ENCODE results near the gene PRKCE. TPM values are rescaled to one million over a fixed set of nuclear protein-coding genes. Genes with fewer than 3 reads are reported as not detected.

The PRKCE gene
- total RNA-seq, 2 experiments from 2014 or later, result 13.1 to 15.4 TPM

DNA sequence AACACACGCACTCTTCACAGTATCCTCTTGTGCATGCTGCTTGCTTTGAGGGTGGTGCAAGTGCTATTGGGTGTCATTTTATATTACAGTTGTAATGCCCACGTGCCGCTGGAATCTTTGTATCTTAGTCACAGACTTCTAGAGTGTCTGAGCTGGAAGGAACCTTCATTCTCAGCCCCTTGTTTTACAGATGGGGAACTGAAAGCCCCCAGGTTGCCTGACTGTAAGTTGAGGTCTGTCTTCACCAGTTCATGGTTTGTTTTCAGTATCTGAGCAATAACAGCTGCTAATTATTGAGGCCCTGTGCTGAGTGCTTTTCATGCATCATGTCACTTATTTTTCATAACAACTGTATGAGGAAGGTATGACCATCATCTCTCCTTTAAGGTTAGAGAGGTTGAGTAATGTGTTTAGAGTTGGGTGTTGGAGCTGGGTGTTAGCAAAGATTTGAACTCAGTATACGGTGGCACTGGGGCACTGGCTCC lies 77.0 kb downstream of the PRKCE start:
- Mint-ChIP-seq H3K4me3 (no peak overlapping the region), H3K27me3 (no peaks in the 10 kb centered on the region), H3K27ac (no peak overlapping the region), H3K4me1 (peaks cover 12% of the 10 kb centered on the region), H3K9me3 (no peaks in the 10 kb centered on the region), H3K36me3 (ENCODE audit: low read depth) (no peaks in the 10 kb centered on the region)
- POLR2A ChIA-PET, result no interaction called here
- no peak for DNase-seq
- CTCF ChIA-PET, result interaction anchor here (0.9 kb wide), 1 partner anchor 47 kb away, joined by 3 read pairs; no protein-coding TSS in a partner anchor

DNA sequence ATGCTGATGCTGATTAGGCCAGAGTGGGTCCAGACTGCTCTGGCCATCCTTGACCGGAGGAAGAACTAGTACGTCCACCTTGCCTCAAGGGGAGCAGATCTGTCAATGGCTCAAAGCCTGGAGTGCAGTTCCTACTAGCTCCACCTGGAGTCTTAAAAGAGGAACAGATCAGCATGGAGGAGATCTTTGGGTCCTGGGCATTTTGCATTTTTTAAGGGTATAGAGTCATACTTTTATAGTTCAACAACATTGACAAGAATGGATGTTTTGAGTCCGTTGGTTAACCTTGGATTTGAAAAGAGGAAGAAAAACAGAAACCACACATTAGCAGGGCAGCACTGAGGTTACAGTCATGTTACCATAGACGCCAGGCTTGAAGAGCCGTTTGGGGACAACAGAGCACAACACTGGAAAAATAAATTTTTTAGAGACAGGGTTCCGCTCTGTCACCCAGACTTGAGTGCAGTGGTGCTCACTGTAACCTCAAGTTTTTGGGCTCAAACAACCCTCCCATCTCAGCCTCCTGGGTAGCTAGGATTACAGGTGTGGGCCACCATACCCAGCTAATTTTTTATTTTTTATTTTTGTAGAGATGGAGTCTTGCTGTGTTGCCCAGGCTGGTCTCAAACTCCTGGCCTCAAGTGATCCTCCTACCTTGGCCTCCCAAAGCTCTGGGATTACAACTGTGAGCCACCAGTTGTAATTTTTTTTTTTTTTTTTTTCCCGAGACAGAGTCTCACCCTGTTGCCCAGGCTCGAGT lies 78.5 kb downstream of the PRKCE start:
- H3K4me1 Mint-ChIP-seq, result peaks cover 2% of the 10 kb centered on the region
- H3K4me3 Mint-ChIP-seq, result no peak overlapping the region
- ChIA-PET POLR2A (no interaction called here), CTCF (interaction anchor here (1.0 kb wide), 1 partner anchor 9 kb away, joined by 3 read pairs; no protein-coding TSS in a partner anchor)
- no peak for DNase-seq
- H3K9me3 Mint-ChIP-seq, result no peaks in the 10 kb centered on the region
- no peaks in the 10 kb centered on the region for H3K36me3 Mint-ChIP-seq (ENCODE audit: low read depth)
- H3K27me3 Mint-ChIP-seq, result no peaks in the 10 kb centered on the region
- H3K27ac Mint-ChIP-seq, result no peak overlapping the region

DNA sequence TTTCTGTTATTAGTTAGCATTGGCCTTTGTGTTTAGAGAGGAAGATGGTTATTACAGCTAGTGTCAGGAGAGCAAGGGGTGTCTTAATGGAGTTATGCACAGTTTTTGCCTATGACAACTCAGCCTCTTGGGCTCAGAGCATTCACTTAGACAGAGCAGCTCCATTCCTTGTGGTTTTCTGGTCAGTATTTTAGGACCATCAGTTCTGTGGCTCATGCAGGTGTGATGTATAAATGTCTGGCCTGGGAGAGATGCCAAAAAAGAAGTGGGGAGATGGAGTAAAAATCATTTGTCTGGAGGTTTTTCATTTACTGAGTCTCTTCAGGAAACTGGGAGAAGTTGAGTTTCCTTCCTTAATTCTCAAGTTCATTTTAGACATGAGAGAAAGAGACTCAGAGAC lies 79.7 kb downstream of the PRKCE start:
- Mint-ChIP-seq H3K4me1 (no peaks in the 10 kb centered on the region), H3K27me3 (no peaks in the 10 kb centered on the region), H3K9me3 (no peaks in the 10 kb centered on the region), H3K4me3 (no peak overlapping the region), H3K27ac (no peak overlapping the region), H3K36me3 (ENCODE audit: low read depth) (no peaks in the 10 kb centered on the region)
- CTCF ChIA-PET, result no interaction called here
- POLR2A ChIA-PET, result no interaction called here
- no peak for DNase-seq

DNA sequence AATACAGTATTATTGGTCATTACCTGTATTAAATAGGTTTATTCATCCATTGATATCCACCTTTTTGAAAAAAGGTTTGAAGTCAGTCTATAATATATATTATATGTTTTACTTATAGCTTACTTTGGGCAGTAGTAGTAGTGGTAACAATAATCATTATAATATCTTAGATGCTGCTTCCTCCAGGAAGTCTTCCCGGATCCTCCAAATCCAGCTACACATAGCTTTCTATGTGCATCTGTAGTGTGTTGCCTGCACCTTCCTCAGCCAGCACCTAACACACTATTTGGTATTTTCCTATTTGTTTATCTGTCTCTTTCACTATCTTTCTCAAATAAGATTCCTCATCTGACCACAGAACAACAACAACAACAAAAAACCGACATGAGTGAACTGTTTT lies 81.0 kb downstream of the PRKCE start:
- Mint-ChIP-seq H3K27ac (no peak overlapping the region), H3K4me3 (no peak overlapping the region), H3K4me1 (no peaks in the 10 kb centered on the region), H3K9me3 (no peaks in the 10 kb centered on the region), H3K36me3 (ENCODE audit: low read depth) (no peaks in the 10 kb centered on the region), H3K27me3 (no peaks in the 10 kb centered on the region)
- ChIA-PET POLR2A (no interaction called here), CTCF (interaction anchor here (1.9 kb wide), 1 partner anchor 90 kb away, joined by 6 read pairs; no protein-coding TSS in a partner anchor)
- DNase-seq, result no peak

DNA sequence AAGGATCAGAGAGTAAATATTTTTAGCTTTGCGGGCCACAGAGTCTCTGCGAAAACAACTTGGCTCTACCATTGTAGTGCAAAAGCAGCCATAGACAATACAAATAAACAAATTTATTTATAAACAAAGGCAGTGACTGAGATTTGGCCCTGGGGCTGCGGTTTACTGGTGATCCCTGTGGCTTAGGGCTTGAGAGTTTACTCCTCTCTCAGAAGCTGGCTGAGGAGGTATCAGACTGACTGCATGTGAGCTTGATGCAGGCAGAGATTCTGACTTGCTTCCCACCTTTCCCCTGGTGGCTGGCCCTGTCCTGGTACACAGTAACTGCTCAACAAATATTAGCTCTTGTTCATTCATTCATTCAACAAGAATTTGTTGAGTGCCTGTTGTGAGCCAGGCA lies 81.5 kb downstream of the PRKCE start:
- ChIA-PET POLR2A (no interaction called here), CTCF (interaction anchor here (0.6 to 1.9 kb wide), 2 partner anchors 90 to 1431 kb away, joined by 4 to 6 read pairs; no protein-coding TSS in a partner anchor)
- Mint-ChIP-seq H3K9me3 (no peaks in the 10 kb centered on the region), H3K36me3 (ENCODE audit: low read depth) (no peaks in the 10 kb centered on the region), H3K27ac (no peak overlapping the region), H3K27me3 (no peaks in the 10 kb centered on the region), H3K4me1 (no peaks in the 10 kb centered on the region), H3K4me3 (no peak overlapping the region)
- DNase-seq, result no peak

DNA sequence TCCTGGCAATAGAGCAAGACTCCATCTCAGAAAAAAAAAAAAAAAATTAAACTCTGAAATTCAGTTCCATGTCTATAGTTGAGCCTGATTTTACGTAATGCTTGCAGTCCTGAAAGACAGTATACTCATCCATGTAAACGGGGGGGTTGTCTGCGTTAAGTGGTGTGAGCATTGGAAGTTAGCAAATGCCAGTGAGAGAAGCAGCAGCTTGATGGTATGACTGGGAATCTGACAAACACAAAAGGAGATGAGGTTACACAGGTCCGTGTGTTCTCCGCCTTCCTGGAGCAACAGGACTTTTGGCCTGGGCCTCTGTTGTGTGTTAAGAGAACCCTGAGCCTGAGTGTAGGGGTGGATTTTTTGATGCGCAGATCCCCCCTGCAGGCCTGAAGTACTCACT lies 82.9 kb downstream of the PRKCE start:
- Mint-ChIP-seq H3K4me1 (no peaks in the 10 kb centered on the region), H3K4me3 (no peak overlapping the region), H3K27me3 (no peaks in the 10 kb centered on the region), H3K27ac (no peak overlapping the region), H3K9me3 (no peaks in the 10 kb centered on the region), H3K36me3 (ENCODE audit: low read depth) (no peaks in the 10 kb centered on the region)
- POLR2A ChIA-PET, result no interaction called here
- CTCF ChIA-PET, result interaction anchor here (0.6 kb wide), 2 partner anchors 44 to 129 kb away, joined by 5 read pairs; no protein-coding TSS in a partner anchor
- DNase-seq, result no peak

DNA sequence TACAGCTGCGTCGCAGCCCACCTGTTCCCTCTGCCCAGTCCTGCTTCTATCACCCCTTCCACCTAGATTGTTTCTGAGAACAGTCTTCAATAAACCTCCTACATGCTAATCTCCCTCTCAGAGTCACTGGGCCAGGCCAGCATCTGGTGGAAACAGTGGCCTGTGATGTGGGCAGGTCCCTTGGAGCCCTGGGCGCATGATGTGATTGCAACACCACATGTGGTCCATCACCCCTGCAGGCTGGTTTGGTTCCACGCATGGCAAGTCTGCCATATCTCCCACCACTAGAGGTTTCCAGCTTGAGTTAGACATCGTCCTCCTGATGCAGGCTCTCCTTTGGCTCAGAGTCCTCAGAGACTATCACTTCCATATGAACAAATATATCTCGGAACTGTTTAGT lies 83.5 kb downstream of the PRKCE start:
- H3K4me1 Mint-ChIP-seq, result no peaks in the 10 kb centered on the region
- H3K4me3 Mint-ChIP-seq, result no peak overlapping the region
- no peak overlapping the region for H3K27ac Mint-ChIP-seq
- no peaks in the 10 kb centered on the region for H3K27me3 Mint-ChIP-seq
- ChIA-PET POLR2A (no interaction called here), CTCF (no interaction called here)
- no peaks in the 10 kb centered on the region for H3K9me3 Mint-ChIP-seq
- no peaks in the 10 kb centered on the region for H3K36me3 Mint-ChIP-seq (ENCODE audit: low read depth)
- DNase-seq, result no peak

DNA sequence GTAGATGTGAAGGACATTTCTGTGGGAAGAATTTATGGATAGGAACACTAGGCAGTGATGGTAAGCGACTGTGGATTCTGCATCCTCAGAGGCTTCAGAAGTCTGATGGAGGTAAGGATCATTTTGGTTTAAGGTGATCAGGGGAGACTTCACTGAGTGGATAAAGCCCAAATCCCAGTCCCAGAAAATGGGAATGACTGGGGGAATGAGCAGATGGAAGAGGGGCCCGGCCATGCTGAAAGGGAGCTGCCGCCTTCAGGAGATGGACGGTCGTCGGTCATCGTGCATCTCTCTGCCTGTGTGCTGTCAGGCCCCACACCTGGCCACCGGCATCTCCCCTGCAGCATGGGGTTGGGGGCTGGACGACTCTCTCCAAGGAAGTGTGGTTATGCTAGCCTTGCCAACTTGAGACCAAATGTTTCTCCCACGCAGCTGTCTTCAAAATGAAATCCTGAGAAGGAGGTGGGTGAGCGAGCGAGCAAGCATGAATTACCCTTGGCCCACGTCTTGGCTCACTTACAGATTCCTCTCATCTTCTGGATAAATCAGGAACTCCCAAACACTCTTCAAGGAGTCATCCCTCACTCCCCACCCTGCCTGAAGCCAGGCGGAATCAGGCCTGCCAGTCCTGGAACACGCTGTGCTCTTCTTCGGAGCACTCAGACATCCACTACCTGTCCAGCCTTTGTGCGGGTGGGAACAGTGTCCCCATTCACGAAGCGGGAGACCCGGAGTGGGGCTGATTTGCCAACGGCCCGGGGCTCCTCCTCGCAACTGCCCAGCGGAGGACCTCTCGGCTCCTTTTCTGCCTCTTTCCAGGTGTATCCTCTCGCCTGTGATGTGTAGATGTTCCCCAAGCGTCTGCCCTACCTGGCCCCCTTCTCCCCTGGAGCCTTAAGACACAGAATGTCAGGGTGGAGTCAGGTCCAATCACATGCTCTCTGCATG lies 85.6 kb downstream of the PRKCE start:
- POLR2A ChIA-PET, result no interaction called here
- Mint-ChIP-seq H3K4me1 (no peaks in the 10 kb centered on the region), H3K27me3 (no peaks in the 10 kb centered on the region), H3K9me3 (no peaks in the 10 kb centered on the region), H3K36me3 (ENCODE audit: low read depth) (no peaks in the 10 kb centered on the region), H3K27ac (no peak overlapping the region), H3K4me3 (no peak overlapping the region)
- CTCF ChIA-PET, result no interaction called here
- DNase-seq, result no peak

DNA sequence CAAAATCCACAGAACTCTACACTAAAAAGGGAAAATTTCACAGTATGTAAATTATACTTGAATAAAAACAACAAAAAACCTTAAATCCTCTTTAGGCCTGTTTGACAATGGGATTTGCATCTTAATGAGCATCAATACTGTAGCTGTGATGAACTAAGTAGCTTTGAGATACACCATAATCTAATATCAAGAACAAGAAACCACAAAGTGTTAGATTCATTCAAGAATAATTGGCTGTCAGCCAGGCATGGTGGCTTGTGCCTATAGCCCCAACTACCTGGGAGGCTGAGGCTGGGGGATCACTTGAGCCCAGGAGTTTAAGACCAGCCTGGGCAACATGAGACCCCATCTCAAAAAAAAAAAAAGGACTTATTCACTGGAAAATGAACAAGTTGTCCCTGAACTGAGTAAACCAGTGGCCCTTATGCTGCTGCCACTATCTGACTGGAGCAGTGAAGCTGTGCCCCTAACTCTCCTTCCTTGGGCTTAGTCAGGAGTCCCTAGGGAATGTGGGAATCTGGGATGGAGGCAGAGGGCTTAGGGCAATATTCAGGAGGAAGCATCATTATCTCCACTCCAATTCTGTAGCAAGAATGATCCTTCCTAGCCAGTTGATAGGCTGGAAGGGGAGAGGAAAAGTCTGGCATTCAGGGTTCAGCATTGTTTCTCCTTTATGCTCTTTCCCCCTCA lies 88.5 kb downstream of the PRKCE start:
- no peak overlapping the region for H3K4me3 Mint-ChIP-seq
- POLR2A ChIA-PET, result no interaction called here
- H3K4me1 Mint-ChIP-seq, result no peaks in the 10 kb centered on the region
- H3K36me3 Mint-ChIP-seq (ENCODE audit: low read depth), result no peaks in the 10 kb centered on the region
- H3K27ac Mint-ChIP-seq, result no peak overlapping the region
- no peaks in the 10 kb centered on the region for H3K27me3 Mint-ChIP-seq
- CTCF ChIA-PET, result interaction anchor here (1.2 kb wide), 1 partner anchor 34 kb away, joined by 3 read pairs; no protein-coding TSS in a partner anchor
- no peaks in the 10 kb centered on the region for H3K9me3 Mint-ChIP-seq
- DNase-seq, result no peak

DNA sequence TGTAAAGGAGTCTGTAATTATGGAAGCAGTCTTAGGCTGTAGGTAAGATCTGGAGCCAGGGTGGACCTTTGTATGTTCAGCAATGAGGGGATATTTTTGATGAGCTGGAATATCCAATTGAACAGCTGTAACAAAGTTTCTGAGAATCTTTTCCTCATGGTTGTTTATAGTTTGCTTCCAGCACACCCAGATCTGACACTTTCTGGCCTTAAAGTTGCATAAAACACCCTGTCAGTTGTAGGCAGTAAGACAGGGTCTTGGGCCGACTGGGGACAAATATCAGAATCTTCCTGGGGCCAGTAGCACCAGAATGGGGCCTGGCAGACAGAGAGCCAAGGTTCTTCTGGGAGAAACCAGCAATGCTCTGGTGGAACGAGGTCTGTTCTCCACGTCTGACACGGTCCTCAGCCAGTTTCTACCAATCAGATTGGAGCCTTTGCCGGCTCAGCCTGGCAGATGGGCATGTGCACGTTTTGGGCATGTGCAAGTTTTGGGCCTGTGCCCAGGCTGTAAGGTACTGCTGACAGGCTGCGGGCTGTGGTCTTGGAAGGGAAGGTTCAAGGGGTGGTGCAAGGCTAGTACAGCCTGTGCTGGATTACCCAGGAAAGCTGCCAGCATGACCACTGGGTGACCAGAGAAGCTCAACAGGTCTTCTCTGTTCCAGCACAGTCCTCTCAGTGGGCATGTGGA lies 89.8 kb downstream of the PRKCE start:
- no peaks in the 10 kb centered on the region for H3K27me3 Mint-ChIP-seq
- no peak overlapping the region for H3K27ac Mint-ChIP-seq
- H3K36me3 Mint-ChIP-seq (ENCODE audit: low read depth), result no peaks in the 10 kb centered on the region
- no peaks in the 10 kb centered on the region for H3K9me3 Mint-ChIP-seq
- no peak for DNase-seq
- no peaks in the 10 kb centered on the region for H3K4me1 Mint-ChIP-seq
- H3K4me3 Mint-ChIP-seq, result no peak overlapping the region
- CTCF ChIA-PET, result interaction anchor here (0.7 kb wide), 1 partner anchor 177 kb away, joined by 6 read pairs; no protein-coding TSS in a partner anchor
- POLR2A ChIA-PET, result no interaction called here

DNA sequence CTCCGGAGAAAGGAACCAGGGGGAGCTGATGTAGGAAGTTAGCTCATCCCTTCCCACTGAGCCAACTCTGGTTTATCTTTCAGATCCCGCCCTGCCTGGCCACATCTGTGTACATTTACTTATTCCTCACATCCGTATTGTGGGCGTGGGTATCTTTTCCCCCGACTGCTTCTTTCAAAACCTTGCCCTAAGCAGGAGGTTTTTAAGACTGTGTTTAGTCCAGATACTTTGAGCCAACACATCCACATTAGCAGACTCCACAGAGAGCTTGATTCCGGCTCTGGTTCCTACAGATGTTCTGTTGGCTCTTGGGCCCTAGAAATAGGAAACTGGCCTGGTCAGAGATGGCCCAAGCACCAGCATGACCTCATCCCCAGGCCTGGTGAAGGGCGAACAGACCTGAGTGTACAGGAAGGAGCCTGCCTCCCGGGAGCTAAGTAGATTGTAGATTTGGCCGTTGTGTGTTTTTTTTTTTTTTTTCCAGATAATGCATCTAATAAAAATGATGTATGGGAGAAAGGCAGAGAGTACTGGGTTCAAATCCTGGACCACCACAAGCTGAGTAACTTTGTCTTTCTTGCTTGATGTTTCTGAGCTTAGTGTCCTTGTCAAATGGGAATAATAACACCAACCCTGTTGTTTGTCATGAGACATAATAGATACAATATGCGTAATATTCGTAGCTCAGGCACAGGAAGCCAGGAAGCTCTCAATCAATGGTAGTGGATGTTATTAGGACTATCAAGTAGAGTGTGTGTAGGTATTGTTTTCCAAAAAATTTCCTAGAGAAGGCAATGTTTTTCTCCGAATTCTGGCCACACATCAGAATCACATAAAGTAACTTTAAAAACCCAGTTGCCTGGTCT lies 92.3 kb downstream of the PRKCE start:
- Mint-ChIP-seq H3K36me3 (ENCODE audit: low read depth) (peaks cover 4% of the 10 kb centered on the region), H3K4me1 (no peaks in the 10 kb centered on the region), H3K27ac (no peak overlapping the region), H3K27me3 (no peaks in the 10 kb centered on the region), H3K4me3 (no peak overlapping the region), H3K9me3 (peaks cover 10% of the 10 kb centered on the region)
- CTCF ChIA-PET, result interaction anchor here (0.8 to 1.1 kb wide), 2 partner anchors 35 to 319 kb away, joined by 3 read pairs; no protein-coding TSS in a partner anchor
- POLR2A ChIA-PET, result no interaction called here
- DNase-seq, result no peak

All from activated CD4-positive, alpha-beta T cell treated with anti-CD3 and anti-CD28 coated beads, Interleukin-2, amount 10 ng/mL, durations not matched to agents 7 days and 5 days (primary cell).